Body of pancreas (tissue), 4 donors: ENCODE measurements around the gene KIF19. TPM values are rescaled to one million over a fixed set of nuclear protein-coding genes. Genes with fewer than 3 reads are reported as not detected.

Experiments
- ATAC-seq: fragments of 150-250 bp; one replicate; pipeline ENCODE4 v1.9.1; 2016
- DNase-seq, 4 donors: peaks; one replicate each; pipeline ENCODE4 v3.0.0-alpha.2; 2019
- H3K27ac ChIP-seq, 4 donors: fragments of 200-600 bp; sonication (generic); 1 replicate in 3 of 4; 2 replicates in 1 of 4; pipeline versions ENCODE4 v1.5.1 to v1.6.1; 2016 to 2019; ENCODE audit warnings: mild to moderate bottlenecking in 1 of 4, mixed read lengths in 1 of 4, moderate library complexity in 1 of 4
- H3K27me3 ChIP-seq, 2 donors: fragments of 200-600 bp; sonication (generic); one replicate each; pipeline ENCODE4 v1.6.0; 2016; ENCODE audit warnings: mild to moderate bottlenecking in 1 of 2
- H3K36me3 ChIP-seq, 2 donors: fragments of 200-600 bp; sonication (generic); replicated peaks in 1 of 2; 2 replicates each; pipeline ENCODE4 v1.5.1; 2016; ENCODE audit warnings: low read depth in 2 of 2; ENCODE audit not compliant: insufficient read depth in 1 of 2
- H3K4me1 ChIP-seq: fragments of 200-600 bp; sonication (generic); one replicate; pipeline ENCODE4 v1.6.0; 2016
- H3K4me3 ChIP-seq, 2 donors: fragments of 200-600 bp; sonication (generic); 1 replicate in 1 of 2; 2 replicates in 1 of 2; pipeline ENCODE4 v1.5.1; 2016 to 2019
- H3K9me3 ChIP-seq, 3 donors: fragments of 200-600 bp; sonication (generic); 1 replicate in 2 of 3; 2 replicates in 1 of 3; pipeline ENCODE4 v1.5.1; 2016
- CTCF ChIP-seq, 7 experiments: fragments of 450-650 bp in 4 of 7; fragments of 200-600 bp in 3 of 7; sonication (generic) in 3 of 7; IDR thresholded peaks; one replicate each; pipeline ENCODE4 v1.5.1; 2016 to 2019; ENCODE audit warnings: antibody characterized with exemption in 7 of 7
- POLR2A ChIP-seq, 3 donors: fragments of 450-650 bp; IDR thresholded peaks; one replicate each; pipeline ENCODE4 v1.6.1; 2016; ENCODE audit warnings: antibody characterized with exemption in 3 of 3, mild to moderate bottlenecking in 2 of 3
- WGBS, 2 donors: methylation state at CpG; one replicate each; pipeline ENCODE4 v1.1.5; 2017; 5-methylcytosine and 5-hydroxymethylcytosine counted together
- intact Hi-C: fragments of 100-400 bp; cut with DNase I; formaldehyde crosslinking; loops from one replicate; pipeline ENCODE4 v1.15.1; 2023
- total RNA-seq, 2 donors: library from RNA; depleted of rRNA; stranded (reverse); fragments of >200 nt; gene quantifications; one replicate each; pipeline ENCODE4 v1.1.0, GENCODE V29; 2016

The KIF19 gene
- total RNA-seq, 2 donors from 2014 or later, result 2.3 to 3.3 TPM

- WGBS, 2 donors, result 9 to 12% methylated on average over 27 to 29 of the region's 29 CpGs
- H3K4me3 ChIP-seq, result no peak overlapping the region
- TF ChIP-seq CTCF (IDR thresholded peaks at IDR 0.05), result peak in 5 of 7 experiments; percentile 7 to 48 (median 24)
- TF ChIP-seq POLR2A (IDR thresholded peaks at IDR 0.05), result no peak
- H3K9me3 ChIP-seq, result no peaks in the 10 kb centered on the region
- no peak overlapping the region for H3K27ac ChIP-seq
- H3K4me1 ChIP-seq, result peaks cover 14% of the 10 kb centered on the region
- peaks cover 0 to 20% of the 10 kb centered on the region in 2 donors for H3K27me3 ChIP-seq
- DNase-seq (peak in 2 of 4 donors; percentile 30 to 44), ATAC-seq (no peak)
- intact Hi-C loops, result loop anchor here (10.0 kb wide), 1 partner anchor 149 kb away; the partner anchor contains the start of gene RPL38
- H3K36me3 ChIP-seq, result no peaks in the 10 kb centered on the region
These were observed 28.1 kb downstream of the KIF19 start for GRCh38 chr17:74354123-74354522.

- Histone ChIP-seq H3K27ac (no peak overlapping the region), H3K36me3 (no peaks in the 10 kb centered on the region), H3K4me3 (no peak overlapping the region), H3K4me1 (peaks cover 14% of the 10 kb centered on the region), H3K27me3 (peaks cover 0 to 20% of the 10 kb centered on the region in 2 donors), H3K9me3 (no peaks in the 10 kb centered on the region)
- DNase-seq, result no peak
- intact Hi-C loops, result loop anchor here (10.0 kb wide), 1 partner anchor 150 kb away; the partner anchor contains the start of gene RPL38
- 66 to 83% methylated on average over 4 to 10 of the region's 10 CpGs for WGBS, 2 donors
- TF ChIP-seq POLR2A (IDR thresholded peaks at IDR 0.05), result no peak
- TF ChIP-seq CTCF (IDR thresholded peaks at IDR 0.05), result no peak
- no peak for ATAC-seq
These were observed 28.5 kb downstream of the KIF19 start for GRCh38 chr17:74354561-74354960.

GRCh38 chr17:74355065-74355464 lies 29.0 kb downstream of the KIF19 start:
- Histone ChIP-seq H3K27ac (no peak overlapping the region), H3K27me3 (peaks cover 0 to 20% of the 10 kb centered on the region in 2 donors), H3K36me3 (no peaks in the 10 kb centered on the region), H3K9me3 (no peaks in the 10 kb centered on the region), H3K4me1 (peaks cover 14% of the 10 kb centered on the region), H3K4me3 (no peak overlapping the region)
- TF ChIP-seq POLR2A (IDR thresholded peaks at IDR 0.05) (no peak), CTCF (IDR thresholded peaks at IDR 0.05) (no peak)
- DNase-seq (no peak), ATAC-seq (no peak)
- intact Hi-C loops, result loop anchor here (10.0 kb wide), 1 partner anchor 150 kb away; the partner anchor contains the start of gene RPL38
- WGBS, 2 donors, result 49 to 77% methylated on average over 6 to 8 of the region's 8 CpGs

- no peak for ATAC-seq
- peak in 1 of 4 donors; percentile 23 for DNase-seq
These were observed 30.8 kb downstream of the KIF19 start for GRCh38 chr17:74356646-74357465.

More at GRCh38 chr17:74356646-74357465, 30.8 kb downstream of the KIF19 start:
- Histone ChIP-seq H3K27me3 (peaks cover 0 to 26% of the 10 kb centered on the region in 2 donors), H3K27ac (no peak overlapping the region), H3K4me1 (peaks cover 24% of the 10 kb centered on the region), H3K9me3 (no peaks in the 10 kb centered on the region), H3K4me3 (no peak overlapping the region), H3K36me3 (no peaks in the 10 kb centered on the region)
- WGBS, 2 donors, result 3% methylated on average over 87 of the region's 105 CpGs; no CpG with 5 or more reads in 1 of the 2 donors
- TF ChIP-seq CTCF (IDR thresholded peaks at IDR 0.05), result no peak
- no peak for TF ChIP-seq POLR2A (IDR thresholded peaks at IDR 0.05)
- intact Hi-C loops, result loop anchor here (10.0 kb wide), 1 partner anchor 152 kb away; the partner anchor contains the start of gene RPL38
